Measurements from ENCODE around the gene OR8D2. TPM values are rescaled to one million over a fixed set of nuclear protein-coding genes. Genes with fewer than 3 reads are reported as not detected.

OR8D2 gene
- total and polyA plus RNA-seq, 2 of the 13 experiments (the other 11 are each of a cell fraction or from before 2014, with no cell fraction given), result not detected

GRCh38 chr11:124313131-124313530, 6.9 kb downstream of the OR8D2 start (continued):
- no peak for TF ChIP-seq ZNF383 (CRISPR knock-in tag; IDR thresholded peaks at IDR 0.05; ENCODE audit: borderline replicate concordance)
- no peak for TF ChIP-seq ZNF121 (CRISPR knock-in tag; IDR thresholded peaks at IDR 0.05)
- no peak for TF ChIP-seq NFE2L2 (IDR thresholded peaks at IDR 0.05; ENCODE audit: low read length)
- TF ChIP-seq NCOA2 (CRISPR knock-in tag; IDR thresholded peaks at IDR 0.05), result no peak
- no peak for TF ChIP-seq NFE2L1 (CRISPR knock-in tag; IDR thresholded peaks at IDR 0.05; ENCODE audit: borderline replicate concordance)
- TF ChIP-seq SATB2 (CRISPR knock-in tag; IDR thresholded peaks at IDR 0.05), result no peak
- TF ChIP-seq ADNP (CRISPR knock-in tag; IDR thresholded peaks at IDR 0.05), result no peak
- TF ChIP-seq ZNF292 (CRISPR knock-in tag; IDR thresholded peaks at IDR 0.05; ENCODE audit: borderline replicate concordance, low read depth), result no peak

DNA sequence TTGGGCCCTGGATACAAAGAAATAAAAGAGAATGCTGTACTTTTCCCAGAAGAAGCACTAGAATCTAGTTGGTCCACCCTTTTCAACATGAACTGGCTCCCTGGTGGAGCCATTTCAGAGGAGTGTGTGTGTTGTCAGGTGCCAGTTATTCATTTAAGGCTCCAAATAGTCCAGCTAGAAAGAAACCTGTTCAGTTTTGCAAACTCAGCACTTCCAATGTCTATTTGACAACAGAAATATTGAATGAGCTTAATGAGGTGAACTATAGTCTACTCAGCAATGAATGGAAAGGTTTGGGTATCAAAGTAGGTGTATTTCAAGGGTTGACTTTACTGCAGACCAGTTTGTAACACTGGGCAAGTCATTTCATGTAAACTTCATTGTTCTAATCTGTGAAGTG, 8.3 kb downstream of the OR8D2 start:
- Histone ChIP-seq H3K27me3 (ENCODE audit: control insufficient read depth in 1 of 2, insufficient read depth in 2 of 2, low read length in 2 of 2) (no peaks in the 10 kb centered on the region), H3K4me3 (replicated peaks in 1 of 3; ENCODE audit: insufficient read depth in 1 of 3, low read depth in 2 of 3, low read length in 3 of 3) (no peak overlapping the region), H3K36me3 (replicated peaks in 1 of 2; ENCODE audit: control insufficient read depth in 1 of 2, insufficient read depth in 2 of 2, low read length in 2 of 2) (no peaks in the 10 kb centered on the region), H4K20me1 (ENCODE audit: insufficient read depth, low read length) (no peaks in the 10 kb centered on the region), H3K4me1 (ENCODE audit: insufficient read depth, low read length) (no peaks in the 10 kb centered on the region), H3K9me3 (ENCODE audit: low read length) (no peaks in the 10 kb centered on the region), H2AFZ (ENCODE audit: low read length) (no peak overlapping the region), H3K27ac (ENCODE audit: extremely low read length, insufficient read depth, low read length) (no peak overlapping the region), H3K4me2 (ENCODE audit: low read depth, low read length) (no peak overlapping the region), H3K79me2 (ENCODE audit: insufficient read depth, low read length) (no peaks in the 10 kb centered on the region), H3K9ac (ENCODE audit: insufficient read depth, low read depth, low read length) (no peak overlapping the region)
- ChIA-PET POLR2A (no interaction called here), CTCF (ENCODE audit: low intra/inter-chr PET ratio, low total read pairs) (no interaction called here)
- FAIRE-seq (no peak), ATAC-seq (no peak), DNase-seq (ENCODE audit: low spot score) (no peak)
- no peak for TF ChIP-seq ZNF275 (CRISPR knock-in tag; IDR thresholded peaks at IDR 0.05; ENCODE audit: borderline replicate concordance)
- no peak for TF ChIP-seq ZNF558 (CRISPR knock-in tag; IDR thresholded peaks at IDR 0.05; ENCODE audit: borderline replicate concordance)
- TF ChIP-seq ETV5 (CRISPR knock-in tag; IDR thresholded peaks at IDR 0.05; ENCODE audit: borderline replicate concordance), result no peak
- no peak for TF ChIP-seq DNMT3B (CRISPR knock-in tag; conservative IDR thresholded peaks at IDR 0.05)
- TF ChIP-seq ZNF563 (CRISPR knock-in tag; IDR thresholded peaks at IDR 0.05), result no peak
- no peak for TF ChIP-seq ZNF263 (CRISPR knock-in tag; IDR thresholded peaks at IDR 0.05)
- TF ChIP-seq MAFF (IDR thresholded peaks at IDR 0.05; ENCODE audit: low read depth, low read length), result peak; percentile 89
- TF ChIP-seq NFE2 (CRISPR knock-in tag; IDR thresholded peaks at IDR 0.05), result no peak
- TF ChIP-seq, protein P1, sequence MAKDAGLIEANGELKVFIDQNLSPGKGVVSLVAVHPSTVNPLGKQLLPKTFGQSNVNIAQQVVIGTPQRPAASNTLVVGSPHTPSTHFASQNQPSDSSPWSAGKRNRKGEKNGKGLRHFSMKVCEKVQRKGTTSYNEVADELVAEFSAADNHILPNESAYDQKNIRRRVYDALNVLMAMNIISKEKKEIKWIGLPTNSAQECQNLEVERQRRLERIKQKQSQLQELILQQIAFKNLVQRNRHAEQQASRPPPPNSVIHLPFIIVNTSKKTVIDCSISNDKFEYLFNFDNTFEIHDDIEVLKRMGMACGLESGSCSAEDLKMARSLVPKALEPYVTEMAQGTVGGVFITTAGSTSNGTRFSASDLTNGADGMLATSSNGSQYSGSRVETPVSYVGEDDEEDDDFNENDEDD (CRISPR knock-in tag; IDR thresholded peaks at IDR 0.05; ENCODE audit: borderline replicate concordance), result no peak
- no peak for TF ChIP-seq PHF5A (CRISPR knock-in tag; IDR thresholded peaks at IDR 0.05; ENCODE audit: low read depth, unreplicated experiment)
- peak; percentile 81 to 95 for TF ChIP-seq MAFK (conservative IDR thresholded peaks at IDR 0.05 in 1 of 2, IDR thresholded peaks at IDR 0.05 in 1 of 2; ENCODE audit: low read length in 2 of 2)
- intact Hi-C loops (cut with micrococcal nuclease; ENCODE audit: unreplicated experiment), result no loop called here
- in situ Hi-C loops (cut with HindIII; ENCODE audit: extremely low pct_ligation_motif_present, low pct_unique_long_range_greater_than_20kb), result no loop called here
- BruUV-seq (replicated peaks), result no TSS peak
